Stimulated activated CD8-positive, alpha-beta memory T cell treated with anti-CD3 and anti-CD28 coated beads, Interleukin-7, amount 100 ng/mL, for 1 hour (primary cell): ENCODE measurements around the gene DNAH8.
"Not testable (repeated sequence)": the region's sequence is repeated elsewhere in the genome, so short reads cannot be mapped to it uniquely, and the experiment has no call there.

Experiments used
- DNase-seq, 2 donors: peaks; one replicate each; pipeline ENCODE4 v3.0.0-alpha.2; 2020; ENCODE audit warnings: low read depth in 2 of 2

The DNAH8 gene

DNA sequence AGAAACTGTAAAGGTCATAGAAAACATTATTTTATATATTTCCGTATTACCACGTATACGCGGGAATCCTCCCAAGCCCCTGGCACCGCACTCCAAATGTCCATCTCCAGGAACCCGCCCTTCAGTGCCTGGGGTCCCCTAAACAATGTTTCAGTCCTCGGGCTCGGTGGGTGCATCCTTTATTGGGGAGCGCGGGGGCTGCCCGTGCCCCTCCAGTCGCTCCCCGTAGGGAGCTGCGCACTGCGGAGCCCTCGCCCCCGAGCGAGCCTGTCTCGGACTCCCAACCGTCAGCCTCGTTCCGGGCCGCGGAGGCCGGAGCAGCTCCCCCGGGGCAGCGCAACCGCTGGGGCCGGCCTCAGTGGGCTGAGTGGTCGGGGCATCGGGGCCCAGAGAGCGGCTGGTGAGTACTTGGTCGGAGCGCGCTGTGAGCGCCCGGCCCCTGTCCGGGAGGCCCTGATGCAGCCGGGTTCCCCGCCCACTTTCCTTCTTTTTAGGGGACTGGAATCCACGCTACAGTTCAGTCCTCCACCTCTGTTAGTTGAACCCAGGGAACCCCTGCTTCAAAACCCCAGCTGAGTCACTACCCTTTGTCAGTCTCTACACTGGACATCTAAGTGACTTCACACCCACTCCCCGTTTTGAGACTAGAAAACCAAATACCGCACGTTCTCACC, at the start of gene DNAH8:
Gene DNAH8, plus strand, starts transcription at position 296 of the 674 bp plus-strand sequence. CDS start 7,499 bp downstream, outside the sequence.
- no peak for DNase-seq

- DNase-seq = no peak
Observed at GRCh38 chr6:38671885-38672467, 43.1 kb upstream of the DNAH8 start.

- DNase-seq = no peak
Observed at GRCh38 chr6:38673397-38674165, 41.5 kb upstream of the DNAH8 start.

DNA sequence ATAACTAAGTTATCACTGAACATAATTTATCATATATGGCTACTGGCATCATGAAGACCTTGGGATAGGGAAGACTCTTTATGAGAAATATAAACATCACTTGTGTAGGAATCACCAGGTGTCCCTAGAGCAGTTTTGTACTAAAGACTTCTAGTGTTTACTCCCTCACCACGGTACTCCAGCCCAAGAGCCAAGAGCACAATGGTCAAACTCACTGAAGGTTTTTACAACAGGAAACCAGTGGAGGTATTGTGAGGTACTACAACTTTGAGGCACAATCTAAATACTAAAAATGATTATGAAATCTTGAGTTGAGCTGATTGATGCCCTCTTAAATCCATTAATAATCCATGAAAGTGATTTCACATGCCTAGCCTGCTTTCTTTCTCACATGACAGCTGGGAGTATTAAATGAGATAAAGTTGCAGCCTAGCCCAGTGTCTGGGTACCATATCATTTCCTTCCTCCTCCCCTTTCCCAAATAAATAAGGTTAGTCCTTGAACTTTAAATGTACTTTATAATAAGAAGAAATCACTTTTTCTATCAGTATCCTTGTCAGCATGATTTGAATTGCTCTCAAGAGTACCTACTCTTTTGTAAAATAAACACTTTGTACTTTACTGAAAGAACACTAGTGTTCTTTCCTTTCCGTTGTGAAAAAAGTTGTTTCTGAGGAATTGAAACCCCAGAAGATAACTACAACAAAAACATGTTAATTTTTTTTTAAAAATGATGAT, 38.7 kb upstream of the DNAH8 start:
- DNase-seq = no peak

DNA sequence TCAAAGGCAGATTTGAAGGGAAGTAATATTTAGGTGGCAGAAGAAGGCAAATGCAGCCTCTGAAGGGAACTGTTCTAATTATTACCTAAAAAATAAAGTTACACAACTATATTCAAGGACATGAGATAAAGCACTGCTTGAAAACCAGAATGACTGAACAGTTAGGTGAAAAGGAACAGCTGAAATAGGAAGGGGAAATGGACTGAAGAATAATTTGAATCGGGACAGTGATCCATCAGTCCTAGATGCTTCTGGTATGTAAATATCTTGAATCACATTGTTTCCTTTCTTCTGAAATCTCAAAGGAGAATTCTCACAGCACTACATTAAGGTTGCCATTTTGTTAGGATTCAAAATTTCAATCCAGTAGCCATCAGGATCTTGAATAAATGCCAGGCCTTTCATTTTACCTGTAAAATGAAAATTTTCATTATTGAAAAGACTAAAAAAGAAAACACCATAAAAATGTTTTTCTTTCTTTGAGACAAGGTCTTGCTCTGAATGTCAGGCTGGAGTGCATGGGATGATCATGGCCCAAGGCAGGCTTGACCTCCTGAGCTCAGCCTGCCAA, 38.1 kb upstream of the DNAH8 start:
- DNase-seq = no peak

DNA sequence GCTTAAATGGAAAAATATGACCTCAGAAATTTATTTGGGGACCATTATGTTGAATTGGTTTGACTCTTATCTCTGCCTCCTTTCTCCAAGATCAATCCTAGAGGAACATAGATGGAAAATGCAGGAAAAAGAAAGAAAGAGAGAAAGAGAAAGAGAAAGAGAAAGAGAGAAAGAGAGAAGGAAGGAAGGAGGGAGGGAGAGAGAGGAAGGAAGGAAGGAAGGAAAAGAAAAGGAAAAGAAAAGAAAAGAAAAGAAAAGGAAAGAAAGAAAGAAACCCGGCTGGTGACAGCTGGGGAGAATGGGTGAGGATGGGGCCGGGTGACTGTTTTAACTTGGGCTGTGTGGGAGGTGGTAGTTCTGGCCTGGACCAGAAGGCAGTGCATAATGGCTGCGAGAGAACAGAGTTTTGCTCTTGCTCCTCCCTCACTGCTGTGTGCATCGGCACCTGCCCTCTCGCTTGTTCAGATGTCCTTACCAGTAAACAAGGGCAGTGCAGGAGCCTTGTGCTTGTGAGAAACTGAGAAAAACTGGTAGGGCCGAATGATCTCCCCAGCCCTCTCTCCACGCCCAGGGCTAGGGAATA, 36.8 kb upstream of the DNAH8 start:
- DNase-seq = no peak

DNA sequence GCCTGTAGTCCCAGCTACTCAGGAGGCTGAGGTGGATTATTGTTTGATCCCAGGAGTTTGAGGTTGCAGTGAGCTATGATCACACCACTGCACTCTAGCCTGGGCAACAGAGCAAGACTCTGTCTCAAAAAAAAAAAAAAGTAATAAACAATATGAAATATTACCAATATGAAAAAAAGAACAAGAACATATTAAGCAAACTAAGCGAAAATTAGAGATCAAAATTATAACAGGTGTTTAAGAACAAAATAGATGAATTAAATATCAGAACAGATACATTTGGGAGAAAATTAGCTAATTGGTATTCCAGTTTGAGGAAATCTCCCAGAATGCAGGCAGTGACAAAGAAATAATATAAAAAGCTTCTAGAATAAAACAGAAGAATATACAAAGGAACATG, 35.4 kb upstream of the DNAH8 start:
- DNase-seq = no peak

- DNase-seq = no peak
Observed at GRCh38 chr6:38681850-38682249, 33.3 kb upstream of the DNAH8 start.

DNA sequence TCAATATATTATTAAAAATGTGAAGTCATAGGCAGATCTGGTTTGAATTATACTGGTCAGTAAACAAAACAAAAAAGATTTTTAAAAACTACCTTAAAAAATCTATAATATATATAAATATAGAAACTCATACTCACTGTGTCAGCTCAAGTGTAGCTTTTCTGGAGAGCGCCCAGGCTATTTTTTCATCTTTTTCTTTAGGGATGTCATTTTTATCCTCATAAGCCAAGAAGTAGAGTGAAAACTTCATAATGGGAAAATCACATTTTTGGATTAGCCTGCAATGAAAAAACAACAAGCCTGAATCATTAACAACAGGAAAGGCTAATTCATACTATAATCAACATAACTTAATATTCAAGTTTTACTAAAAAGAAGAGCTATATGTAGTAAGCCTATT, 30.9 kb upstream of the DNAH8 start:
- DNase-seq = no peak

- no peak for DNase-seq
Observed at GRCh38 chr6:38684904-38685303, 30.2 kb upstream of the DNAH8 start.

GRCh38 chr6:38686270-38687042, 28.7 kb upstream of the DNAH8 start:
- DNase-seq = no peak

DNA sequence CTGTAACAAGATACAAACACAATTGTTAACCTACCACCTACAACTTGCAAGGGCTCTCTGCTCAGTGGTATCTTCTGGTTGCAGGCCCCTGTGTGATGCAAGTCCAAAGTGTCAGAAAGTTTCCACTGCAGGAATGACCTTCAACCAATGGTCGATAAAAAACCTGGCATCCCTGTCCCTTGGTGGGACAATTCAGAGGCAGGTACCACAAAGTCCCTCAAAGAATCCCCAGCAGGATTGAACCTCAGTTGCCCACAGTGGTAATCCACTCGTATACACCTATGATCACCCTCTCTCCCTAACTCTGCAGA, 28.1 kb upstream of the DNAH8 start:
- no peak for DNase-seq

DNA sequence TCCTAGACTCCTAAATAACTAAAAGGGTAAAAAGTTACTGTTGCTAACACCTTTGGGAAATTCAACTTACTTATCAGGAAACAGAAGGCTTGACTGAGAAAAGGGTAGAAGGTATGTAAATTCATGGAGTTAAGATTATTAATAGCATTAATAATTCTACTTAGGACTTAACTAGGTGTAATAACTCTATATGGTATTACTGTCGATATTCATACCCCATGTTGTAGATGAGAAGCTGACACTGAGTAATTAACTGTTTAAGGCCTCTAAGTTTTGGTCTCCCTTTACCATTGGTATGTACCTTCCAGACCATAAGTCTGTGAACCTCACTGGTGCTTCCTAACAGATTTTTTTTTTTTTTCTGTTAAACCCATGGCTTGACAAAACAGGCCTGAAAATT, 27.6 kb upstream of the DNAH8 start:
- DNase-seq = no peak

DNA sequence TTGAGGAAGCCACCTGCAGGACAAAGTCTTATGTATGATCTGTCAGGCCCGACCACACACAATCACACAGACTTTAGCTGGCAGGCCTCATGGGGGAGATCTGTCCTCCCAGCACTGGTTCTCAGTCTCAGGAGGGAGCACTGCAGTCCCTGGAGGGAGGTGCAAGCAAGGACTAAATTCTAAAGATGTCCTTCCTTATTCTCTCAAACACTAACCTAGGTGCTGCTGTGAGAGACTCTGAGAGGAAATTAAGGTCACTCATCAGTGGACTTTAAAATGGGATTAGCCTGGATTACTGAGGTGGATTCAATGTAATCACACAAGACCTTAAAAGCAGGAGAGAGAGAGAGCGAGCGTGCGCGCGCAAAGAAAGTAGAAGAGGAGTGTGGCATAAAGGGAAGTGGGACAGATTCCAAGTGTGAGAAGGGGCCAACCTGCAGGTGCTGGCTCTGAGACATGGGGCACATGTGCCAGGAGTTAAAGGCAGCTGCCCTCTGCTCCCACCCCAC, 26.5 kb upstream of the DNAH8 start:
- no peak for DNase-seq

DNA sequence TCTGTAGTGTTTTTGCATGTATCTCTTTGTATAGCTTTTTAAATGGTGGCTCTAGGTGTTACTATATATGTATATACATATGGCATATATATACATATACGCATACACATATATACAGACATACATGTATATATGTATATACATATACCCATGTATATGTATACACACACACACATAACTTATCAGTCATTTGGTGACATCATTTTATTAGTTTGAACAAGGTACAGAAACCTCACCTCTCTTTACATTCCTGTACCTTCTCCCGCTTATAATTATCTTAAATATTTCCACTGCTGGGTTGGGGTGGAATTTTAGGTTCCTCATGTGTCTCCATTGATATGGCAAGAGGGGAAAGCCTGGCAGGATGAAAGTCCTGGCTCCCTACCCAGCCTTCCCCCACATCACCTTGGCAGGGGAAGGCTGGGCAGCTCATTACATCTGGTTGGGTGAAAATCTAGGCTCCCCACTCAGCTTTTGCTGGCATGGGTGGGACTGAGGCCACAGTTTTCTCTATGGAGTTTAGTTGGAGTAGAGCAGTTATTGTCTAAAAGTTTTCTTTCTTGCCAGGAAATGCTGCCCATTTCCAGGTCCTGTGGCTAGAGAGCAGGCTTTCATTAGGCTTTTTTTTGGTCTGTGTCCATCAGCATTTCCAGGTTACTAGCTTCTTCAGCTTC, 19.7 kb upstream of the DNAH8 start:
- no peak for DNase-seq

DNA sequence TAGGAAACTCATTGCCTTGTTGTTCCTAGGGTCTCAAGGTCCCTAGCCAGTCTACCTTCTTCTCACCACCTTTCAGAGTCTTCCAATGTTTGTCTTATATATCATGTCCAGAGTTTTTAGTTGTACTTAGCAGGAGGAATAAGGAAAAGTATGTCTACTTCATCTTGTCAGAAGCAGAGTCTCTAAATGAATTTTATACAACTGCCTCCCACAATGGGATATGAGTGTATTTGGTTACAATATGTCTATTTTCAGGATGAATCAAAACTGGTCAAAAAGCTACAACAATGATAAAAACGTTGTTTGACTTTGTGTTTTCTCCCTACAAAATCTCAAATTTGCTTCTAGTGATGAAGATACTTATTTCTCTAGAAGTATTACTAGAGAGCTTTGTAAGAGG, 19.2 kb upstream of the DNAH8 start:
- no peak for DNase-seq

- no peak for DNase-seq
Observed at GRCh38 chr6:38696345-38696744, 18.8 kb upstream of the DNAH8 start.

DNA sequence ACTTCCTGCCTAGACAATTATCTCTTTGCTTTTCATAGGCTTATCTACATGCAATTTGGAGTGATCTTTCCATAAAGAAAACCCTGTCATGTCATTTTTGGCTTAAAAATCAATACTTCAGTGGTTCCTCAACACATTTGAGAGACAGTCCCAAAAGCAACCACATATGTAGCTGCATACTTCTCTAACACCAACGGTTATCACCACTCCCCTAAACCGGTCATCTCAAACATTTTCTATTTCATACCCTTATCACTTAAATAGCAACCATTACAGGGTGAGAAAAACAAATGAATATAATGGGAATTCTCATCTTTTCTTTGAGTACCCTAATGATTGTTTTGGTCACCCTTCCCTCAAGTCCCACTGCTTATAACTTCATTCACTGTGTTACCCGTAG, 17.3 kb upstream of the DNAH8 start:
- no peak for DNase-seq

- DNase-seq = not testable (repeated sequence)
Observed at GRCh38 chr6:38699702-38700101, 15.4 kb upstream of the DNAH8 start.

- no peak for DNase-seq
Observed at GRCh38 chr6:38701551-38701950, 13.6 kb upstream of the DNAH8 start.
